Nephron (organoid): Measurements from ENCODE around the gene METTL25B.

ENCODE experiments used
- H3K27ac Mint-ChIP-seq, 3 experiments: 2 replicates each; pipeline ENCODE4 v1.8.0; 2020; ENCODE audit warnings: mixed read lengths in 3 of 3, mild to moderate bottlenecking in 2 of 3, moderate library complexity in 1 of 3
- H3K27me3 Mint-ChIP-seq: 2 replicates; pipeline ENCODE4 v1.8.0; 2021; ENCODE audit warnings: low read depth, mild to moderate bottlenecking, moderate library complexity, mixed read lengths
- H3K36me3 Mint-ChIP-seq: 2 replicates; pipeline ENCODE4 v1.8.0; 2020; ENCODE audit warnings: low read depth, mixed read lengths
- H3K4me1 Mint-ChIP-seq: 2 replicates; pipeline ENCODE4 v1.8.0; 2020; ENCODE audit warnings: mixed read lengths
- H3K4me3 Mint-ChIP-seq, 3 experiments: 2 replicates each; pipeline ENCODE4 v1.8.0; 2020; ENCODE audit warnings: mild to moderate bottlenecking in 3 of 3, mixed read lengths in 3 of 3, moderate library complexity in 2 of 3
- H3K9me3 Mint-ChIP-seq: 2 replicates; pipeline ENCODE4 v1.8.0; 2020; ENCODE audit warnings: mixed read lengths
- CTCF ChIP-seq, 3 experiments: fragments of 200-600 bp; sonication (generic); IDR thresholded peaks; one replicate each; pipeline ENCODE4 v1.5.0; 2021; ENCODE audit warnings: antibody characterized with exemption in 3 of 3; ENCODE audit not compliant: unreplicated experiment in 3 of 3

The METTL25B gene

DNA sequence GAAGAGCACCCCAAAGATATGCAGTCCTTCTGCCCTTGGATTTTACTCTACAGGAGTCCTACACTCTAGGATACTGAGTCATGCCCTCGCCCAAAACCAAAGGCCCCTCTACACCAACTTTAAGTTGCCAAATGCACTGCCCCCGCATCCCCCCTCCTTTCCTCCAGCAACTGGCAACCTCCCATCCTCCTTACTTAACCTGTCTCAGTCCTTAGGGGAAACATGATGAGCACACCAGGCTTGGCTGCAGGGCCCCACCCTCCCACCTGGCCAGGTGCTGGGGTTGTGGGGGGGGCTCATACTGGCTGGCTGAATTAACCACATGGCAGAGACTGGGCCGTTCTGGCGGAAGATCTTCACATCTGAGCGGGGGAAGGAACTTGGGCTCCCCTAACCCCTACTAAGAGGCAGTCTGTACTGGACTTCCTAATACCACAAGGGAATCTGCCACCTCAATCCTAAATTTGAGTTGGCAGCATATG is 22.0 kb downstream of the METTL25B start:
- H3K4me1 Mint-ChIP-seq = peaks cover 74% of the 10 kb centered on the region
- no peaks in the 10 kb centered on the region for H3K27me3 Mint-ChIP-seq
- H3K4me3 Mint-ChIP-seq = peak overlapping the region; percentile 94 to 99 (median 97)
- H3K36me3 Mint-ChIP-seq = peaks cover 8% of the 10 kb centered on the region
- H3K9me3 Mint-ChIP-seq = no peaks in the 10 kb centered on the region
- H3K27ac Mint-ChIP-seq = peak overlapping the region; percentile 99
- no peak for TF ChIP-seq CTCF (IDR thresholded peaks at IDR 0.05; ENCODE audit: unreplicated experiment in 3 of 3)

- Mint-ChIP-seq H3K36me3 (peaks cover 3% of the 10 kb centered on the region), H3K27ac (peak overlapping the region; percentile 99), H3K9me3 (no peaks in the 10 kb centered on the region), H3K4me1 (peaks cover 72% of the 10 kb centered on the region), H3K27me3 (no peaks in the 10 kb centered on the region), H3K4me3 (peak overlapping the region; percentile 94 to 99 (median 97))
- no peak for TF ChIP-seq CTCF (IDR thresholded peaks at IDR 0.05; ENCODE audit: unreplicated experiment in 3 of 3)
Observed at GRCh38 chr1:156750711-156751450, 22.6 kb downstream of the METTL25B start.

GRCh38 chr1:156751451-156751756 is 23.1 kb downstream of the METTL25B start, which contains the start of gene HDGF:
HDGF (minus strand) TSS chr1:156751675; CDS start chr1:156751429, 246 bp downstream.
- Mint-ChIP-seq H3K36me3 (no peaks in the 10 kb centered on the region), H3K9me3 (no peaks in the 10 kb centered on the region), H3K4me1 (peaks cover 66% of the 10 kb centered on the region), H3K27me3 (no peaks in the 10 kb centered on the region), H3K4me3 (peak within 1 kb of the TSS; percentile 97 to 99 (median 98)), H3K27ac (peak within 1 kb of the TSS; percentile 99)
- no peak for TF ChIP-seq CTCF (IDR thresholded peaks at IDR 0.05; ENCODE audit: unreplicated experiment in 3 of 3)

DNA sequence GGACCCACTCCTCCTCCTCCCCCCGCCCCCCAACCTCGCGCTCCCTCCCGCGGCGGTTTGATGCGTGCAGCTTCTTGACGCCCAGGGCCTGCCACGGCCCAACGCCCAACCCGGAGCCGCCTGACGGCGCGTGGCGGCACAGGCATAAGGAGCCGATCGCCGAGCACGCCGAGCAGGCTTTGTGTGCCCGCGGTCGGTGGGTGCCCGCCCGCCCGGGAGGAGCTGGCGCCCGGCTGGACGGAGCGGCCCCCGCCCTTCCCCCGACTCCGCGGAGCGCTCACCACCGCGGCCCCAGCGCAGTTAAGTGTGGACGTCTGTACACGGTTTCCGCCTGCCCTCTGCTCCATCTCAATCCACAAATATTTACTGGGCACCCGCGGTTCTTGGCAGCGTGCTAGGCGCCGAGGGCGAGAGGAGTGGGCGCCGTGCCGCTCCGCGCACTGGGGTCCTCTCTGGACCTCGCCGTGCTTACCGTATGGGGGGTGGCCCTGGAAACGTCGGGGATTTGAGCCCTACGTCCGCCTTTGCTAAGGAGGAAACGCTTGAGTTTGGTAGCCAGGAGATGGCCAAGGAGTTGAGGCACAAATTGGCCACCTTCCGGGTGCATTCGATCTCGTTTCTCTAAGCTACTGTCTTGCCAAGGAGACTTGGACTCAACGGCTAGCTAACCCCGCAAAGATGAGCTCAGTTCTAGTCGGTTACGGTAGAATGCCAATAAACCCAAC is 23.6 kb downstream of the METTL25B start:
- TF ChIP-seq CTCF (IDR thresholded peaks at IDR 0.05; ENCODE audit: unreplicated experiment in 3 of 3) = no peak
- peaks cover 61% of the 10 kb centered on the region for H3K4me1 Mint-ChIP-seq
- H3K9me3 Mint-ChIP-seq = no peaks in the 10 kb centered on the region
- H3K4me3 Mint-ChIP-seq = peak overlapping the region; percentile 96 to 98 (median 97)
- no peaks in the 10 kb centered on the region for H3K36me3 Mint-ChIP-seq
- peak overlapping the region; percentile 92 to 97 (median 95) for H3K27ac Mint-ChIP-seq
- H3K27me3 Mint-ChIP-seq = no peaks in the 10 kb centered on the region

DNA sequence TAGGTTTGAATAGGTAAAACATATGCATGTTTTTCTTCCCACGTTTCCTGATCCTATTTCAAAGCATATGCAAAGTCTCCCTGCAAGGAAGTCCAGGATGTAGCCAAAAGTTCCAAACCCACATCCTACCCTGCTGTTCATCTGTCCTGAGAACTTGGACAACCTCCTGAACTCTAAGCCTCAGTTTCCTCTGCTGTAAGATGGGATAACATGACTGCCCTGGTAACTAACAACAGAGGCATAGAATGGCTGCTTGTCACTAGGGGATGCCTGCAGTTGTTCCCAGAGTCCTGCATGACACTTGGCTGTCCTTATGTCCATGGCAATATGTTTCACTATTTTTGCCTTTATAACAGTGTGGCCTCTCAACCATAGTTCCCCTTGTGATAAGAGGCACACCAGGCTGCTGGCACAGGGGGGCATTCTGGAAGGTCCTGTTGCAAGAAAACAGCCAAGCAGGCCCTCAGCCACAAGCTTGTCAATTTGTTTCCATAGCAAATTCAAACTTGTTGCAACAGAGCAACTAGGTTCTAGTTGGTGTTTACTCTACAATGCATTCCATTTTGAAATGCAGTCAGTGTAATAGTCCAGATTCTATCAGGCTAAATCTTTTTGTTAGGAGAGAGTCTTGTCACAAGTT is 24.7 kb downstream of the METTL25B start:
- no peaks in the 10 kb centered on the region for H3K9me3 Mint-ChIP-seq
- peak overlapping the region; percentile 96 to 98 (median 97) for H3K4me3 Mint-ChIP-seq
- peak overlapping the region; percentile 92 to 97 (median 95) for H3K27ac Mint-ChIP-seq
- H3K4me1 Mint-ChIP-seq = peaks cover 53% of the 10 kb centered on the region
- no peaks in the 10 kb centered on the region for H3K27me3 Mint-ChIP-seq
- TF ChIP-seq CTCF (IDR thresholded peaks at IDR 0.05; ENCODE audit: unreplicated experiment in 3 of 3) = no peak
- H3K36me3 Mint-ChIP-seq = no peaks in the 10 kb centered on the region
